ENCODE measurements around the gene VPS72.

VPS72 gene

GRCh38 chr1:151142411-151143056 is 47.5 kb downstream of the VPS72 start:
- Mint-ChIP-seq H3K9me3 (no peaks in the 10 kb centered on the region), H3K4me3 (no peak overlapping the region), H3K36me3 (no peaks in the 10 kb centered on the region), H3K27ac (no peak overlapping the region), H3K4me1 (peaks cover 26% of the 10 kb centered on the region)
- DNase-seq (ENCODE audit: low spot score in 2 of 2), result no peak
- no peak for ATAC-seq

- Mint-ChIP-seq H3K36me3 (no peaks in the 10 kb centered on the region), H3K9me3 (no peaks in the 10 kb centered on the region), H3K4me1 (no peaks in the 10 kb centered on the region), H3K4me3 (no peak overlapping the region), H3K27ac (no peak overlapping the region)
- no peak for DNase-seq (ENCODE audit: low spot score in 2 of 2)
- ATAC-seq, result no peak
These were observed 52.2 kb downstream of the VPS72 start for GRCh38 chr1:151137789-151138188.

- no peak for DNase-seq (ENCODE audit: low spot score in 2 of 2)
- Mint-ChIP-seq H3K36me3 (no peaks in the 10 kb centered on the region), H3K4me1 (no peaks in the 10 kb centered on the region), H3K4me3 (no peak overlapping the region), H3K9me3 (no peaks in the 10 kb centered on the region), H3K27ac (peak overlapping the region; percentile 65)
- no peak for ATAC-seq
These were observed 54.3 kb downstream of the VPS72 start for GRCh38 chr1:151135433-151136385.

GRCh38 chr1:151134991-151135390 is 55.0 kb downstream of the VPS72 start:
- ATAC-seq (no peak), DNase-seq (ENCODE audit: low spot score in 2 of 2) (no peak)
- Mint-ChIP-seq H3K36me3 (no peaks in the 10 kb centered on the region), H3K9me3 (no peaks in the 10 kb centered on the region), H3K4me1 (no peaks in the 10 kb centered on the region), H3K27ac (peak overlapping the region; percentile 65), H3K4me3 (no peak overlapping the region)

GRCh38 chr1:151134396-151134795 is 55.6 kb downstream of the VPS72 start:
- Mint-ChIP-seq H3K4me3 (no peak overlapping the region), H3K27ac (no peak overlapping the region), H3K4me1 (no peaks in the 10 kb centered on the region), H3K9me3 (no peaks in the 10 kb centered on the region), H3K36me3 (no peaks in the 10 kb centered on the region)
- ATAC-seq (no peak), DNase-seq (ENCODE audit: low spot score in 2 of 2) (no peak)

- Mint-ChIP-seq H3K9me3 (no peaks in the 10 kb centered on the region), H3K4me1 (no peaks in the 10 kb centered on the region), H3K4me3 (no peak overlapping the region), H3K27ac (no peak overlapping the region), H3K36me3 (no peaks in the 10 kb centered on the region)
- ATAC-seq (no peak), DNase-seq (ENCODE audit: low spot score in 2 of 2) (no peak)
These were observed 56.8 kb downstream of the VPS72 start for GRCh38 chr1:151133018-151133806.

GRCh38 chr1:151132335-151133017 is 57.5 kb downstream of the VPS72 start:
- H3K4me1 Mint-ChIP-seq, result no peaks in the 10 kb centered on the region
- peak overlapping the region; percentile 59 for H3K4me3 Mint-ChIP-seq
- no peaks in the 10 kb centered on the region for H3K36me3 Mint-ChIP-seq

GRCh38 chr1:151131701-151132334 is 58.2 kb downstream of the VPS72 start:
- H3K4me3 Mint-ChIP-seq, result peak overlapping the region; percentile 59
- no peaks in the 10 kb centered on the region for H3K4me1 Mint-ChIP-seq
- no peaks in the 10 kb centered on the region for H3K9me3 Mint-ChIP-seq
- no peaks in the 10 kb centered on the region for H3K36me3 Mint-ChIP-seq
- peak overlapping the region; percentile 40 for H3K27ac Mint-ChIP-seq
- no peak for DNase-seq (ENCODE audit: low spot score in 2 of 2)
- no peak for ATAC-seq

More at GRCh38 chr1:151132335-151133017, 57.5 kb downstream of the VPS72 start:
- Mint-ChIP-seq H3K9me3 (no peaks in the 10 kb centered on the region), H3K27ac (no peak overlapping the region)
- DNase-seq (ENCODE audit: low spot score in 2 of 2) (no peak), ATAC-seq (no peak)

GRCh38 chr1:151130987-151131586 is 58.9 kb downstream of the VPS72 start:
- DNase-seq (ENCODE audit: low spot score in 2 of 2), result peak; percentile 29 to 71
- H3K27ac Mint-ChIP-seq, result peak overlapping the region; percentile 40
- no peaks in the 10 kb centered on the region for H3K36me3 Mint-ChIP-seq
- H3K4me3 Mint-ChIP-seq, result peak overlapping the region; percentile 59
- ATAC-seq, result peak; percentile 95
- no peaks in the 10 kb centered on the region for H3K9me3 Mint-ChIP-seq
- H3K4me1 Mint-ChIP-seq, result no peaks in the 10 kb centered on the region

GRCh38 chr1:151128800-151129199 is 61.2 kb downstream of the VPS72 start:
- no peak overlapping the region for H3K27ac Mint-ChIP-seq
- ATAC-seq, result no peak
- peaks cover 10% of the 10 kb centered on the region for H3K36me3 Mint-ChIP-seq
- no peak overlapping the region for H3K4me3 Mint-ChIP-seq
- no peak for DNase-seq (ENCODE audit: low spot score in 2 of 2)
- no peaks in the 10 kb centered on the region for H3K9me3 Mint-ChIP-seq
- peaks cover 9% of the 10 kb centered on the region for H3K4me1 Mint-ChIP-seq

Data from stimulated activated effector memory CD8-positive, alpha-beta T cell treated with anti-CD3 and anti-CD28 coated beads, Interleukin-12 subunit alpha, Interleukin-12 subunit beta, amount 100 ng/mL, for 72 hours (primary cell).